H1 (cell line): ENCODE results near the gene LTBP4. TPM values are rescaled to one million over a fixed set of nuclear protein-coding genes. Genes with fewer than 3 reads are reported as not detected.

ENCODE experiments used
- CTCF ChIA-PET: fragments of 300-600 bp; sonication (Branson Sonifier 250); formaldehyde crosslinking; loops from one replicate; lab custom pipeline; 2021; ENCODE audit not compliant: partially characterized antibody; lab: Charles Lee
- POLR2A ChIA-PET: fragments of 300-600 bp; sonication (Branson Sonifier 250); formaldehyde crosslinking; loops from one replicate; lab custom pipeline; 2021; ENCODE audit warnings: inconsistent platforms; ENCODE audit not compliant: partially characterized antibody; lab: Charles Lee
- DNase-seq, 2 experiments: peaks; one replicate each; pipeline versions ENCODE4 v3.0.0 to v3.0.0-alpha.2; 2010 to 2022; ENCODE audit warnings: low spot score in 2 of 2, low read depth in 1 of 2, mixed read lengths in 1 of 2
- FAIRE-seq: peaks from 2 replicates; lab custom pipeline; 2011; peaks lifted over from hg19 to GRCh38; lab: Jason Lieb, UNC
- H2AFZ ChIP-seq: 2 replicates; pipeline ENCODE4 v1.8.1; 2012; ENCODE audit warnings: low read length, inconsistent platforms
- H2AK5ac ChIP-seq: 2 replicates; pipeline ENCODE4 v1.6.1; 2013; ENCODE audit warnings: low read depth, low read length
- H2BK120ac ChIP-seq: replicated peaks from 2 replicates; pipeline ENCODE3; 2013; ENCODE audit warnings: low read depth, low read length, inconsistent platforms
- H2BK12ac ChIP-seq: 2 replicates; pipeline ENCODE4 v1.6.1; 2013; ENCODE audit warnings: low read depth, low read length
- H2BK15ac ChIP-seq: 2 replicates; pipeline ENCODE4 v1.6.1; 2013; ENCODE audit warnings: low read length
- H2BK20ac ChIP-seq: 2 replicates; pipeline ENCODE4 v1.6.1; 2013; ENCODE audit warnings: low read length
- H2BK5ac ChIP-seq: 2 replicates; pipeline ENCODE4 v1.6.1; 2013; ENCODE audit warnings: low read depth, low read length
- H3K14ac ChIP-seq: 2 replicates; pipeline ENCODE4 v1.6.1; 2013; ENCODE audit warnings: inconsistent platforms; ENCODE audit not compliant: insufficient read length
- H3K18ac ChIP-seq: 2 replicates; pipeline ENCODE4 v1.6.1; 2013; ENCODE audit warnings: low read length; ENCODE audit errors: extremely low read depth
- H3K23ac ChIP-seq: 2 replicates; pipeline ENCODE4 v1.6.1; 2013; ENCODE audit warnings: inconsistent platforms; ENCODE audit not compliant: insufficient read length
- H3K23me2 ChIP-seq: 2 replicates; pipeline ENCODE4 v1.6.1; 2013; ENCODE audit warnings: low read depth, low read length
- H3K27ac ChIP-seq: 2 replicates; pipeline ENCODE4 v1.6.1; 2011; ENCODE audit warnings: low read depth, low read length, inconsistent platforms
- H3K27me3 ChIP-seq, 4 experiments: replicated peaks in 1 of 4; 1 replicate in 1 of 4; 2 replicates in 3 of 4; pipeline versions ENCODE4 v1.6.1 to v1.8.1; 2011 to 2013; ENCODE audit warnings: low read length in 3 of 4, mild to moderate bottlenecking in 3 of 4, inconsistent platforms in 2 of 4, mixed read lengths in 2 of 4, moderate library complexity in 1 of 4; ENCODE audit not compliant: control insufficient read depth in 3 of 4, insufficient read depth in 3 of 4; ENCODE audit errors: extremely low read depth in 1 of 4
- H3K36me3 ChIP-seq, 4 experiments: 2 replicates each; pipeline versions ENCODE4 v1.6.1 to v1.8.1; 2011 to 2013; ENCODE audit warnings: mild to moderate bottlenecking in 4 of 4, low read length in 3 of 4, moderate library complexity in 2 of 4, control low read depth in 1 of 4, inconsistent platforms in 1 of 4; ENCODE audit not compliant: insufficient read depth in 4 of 4, control insufficient read depth in 2 of 4
- H3K4ac ChIP-seq: replicated peaks from 2 replicates; pipeline ENCODE3; 2013; ENCODE audit warnings: low read length, low read depth, mixed read lengths, inconsistent platforms; ENCODE audit not compliant: insufficient read length
- H3K4me1 ChIP-seq, 4 experiments: replicated peaks in 1 of 4; 1 replicate in 1 of 4; 2 replicates in 3 of 4; pipeline versions ENCODE4 v1.6.1 to v1.8.1; 2011 to 2013; ENCODE audit warnings: low read length in 3 of 4, inconsistent platforms in 2 of 4, mixed read lengths in 1 of 4; ENCODE audit not compliant: insufficient read depth in 4 of 4, control insufficient read depth in 3 of 4
- H3K4me2 ChIP-seq, 2 experiments: 2 replicates each; pipeline versions ENCODE4 v1.6.1 to v1.8.1; 2011 to 2013; ENCODE audit warnings: low read depth in 2 of 2, low read length in 2 of 2, control low read depth in 1 of 2, inconsistent platforms in 1 of 2, mild to moderate bottlenecking in 1 of 2; ENCODE audit not compliant: insufficient read depth in 1 of 2
- H3K4me3 ChIP-seq, 4 experiments: fragments of 200-600, 300-600 bp in 1 of 4; sonication (generic), shearing (Covaris generic), sonication (Bioruptor Twin) in 1 of 4; 2 replicates each; pipeline versions ENCODE4 v1.5.1 to v1.8.1; 2011 to 2016; ENCODE audit warnings: low read length in 4 of 4, low read depth in 3 of 4, control low read depth in 2 of 4, inconsistent platforms in 2 of 4, mild to moderate bottlenecking in 2 of 4, mixed read lengths in 1 of 4, moderate library complexity in 1 of 4; ENCODE audit not compliant: insufficient read depth in 2 of 4; ENCODE audit errors: extremely low read depth in 1 of 4
- H3K56ac ChIP-seq: replicated peaks from 2 replicates; pipeline ENCODE3; 2013; ENCODE audit warnings: low read depth, mild to moderate bottlenecking, mixed read lengths, low read length, inconsistent platforms; ENCODE audit not compliant: insufficient read length
- H3K79me1 ChIP-seq: 2 replicates; pipeline ENCODE4 v1.6.1; 2013; ENCODE audit warnings: low read depth, low read length, control low read depth
- H3K79me2 ChIP-seq, 2 experiments: 2 replicates each; pipeline versions ENCODE4 v1.6.1 to v1.8.1; 2012 to 2013; ENCODE audit warnings: low read length in 2 of 2, mild to moderate bottlenecking in 2 of 2, inconsistent platforms in 1 of 2; ENCODE audit not compliant: insufficient read depth in 2 of 2, control insufficient read depth in 1 of 2
- H3K9ac ChIP-seq, 4 experiments: replicated peaks in 1 of 4; 1 replicate in 1 of 4; 2 replicates in 3 of 4; pipeline versions ENCODE4 v1.6.1 to v1.8.1; 2011 to 2013; ENCODE audit warnings: low read depth in 3 of 4, low read length in 3 of 4, control low read depth in 2 of 4, mild to moderate bottlenecking in 2 of 4, moderate library complexity in 2 of 4, inconsistent platforms in 1 of 4; ENCODE audit errors: extremely low read depth in 1 of 4
- H3K9me3 ChIP-seq, 2 experiments: 2 replicates each; pipeline versions ENCODE4 v1.6.1 to v1.8.1; 2012 to 2013; ENCODE audit warnings: mild to moderate bottlenecking in 2 of 2, moderate library complexity in 2 of 2, control low read depth in 1 of 2, inconsistent platforms in 1 of 2, low read depth in 1 of 2, low read length in 1 of 2, mixed read lengths in 1 of 2; ENCODE audit not compliant: insufficient read depth in 2 of 2
- H4K20me1 ChIP-seq, 2 experiments: replicated peaks in 1 of 2; 2 replicates each; pipeline versions ENCODE3 to v1.8.1; 2011 to 2013; ENCODE audit warnings: inconsistent platforms in 2 of 2, low read length in 2 of 2, mild to moderate bottlenecking in 1 of 2; ENCODE audit not compliant: insufficient read depth in 2 of 2, control insufficient read depth in 1 of 2
- H4K5ac ChIP-seq: 2 replicates; pipeline ENCODE4 v1.6.1; 2013; ENCODE audit warnings: low read length, low read depth, mixed read lengths, inconsistent platforms; ENCODE audit not compliant: insufficient read length
- H4K8ac ChIP-seq: 2 replicates; pipeline ENCODE4 v1.8.0; 2013; ENCODE audit warnings: mild to moderate bottlenecking, moderate library complexity, low read length, inconsistent platforms; ENCODE audit not compliant: insufficient read depth; ENCODE audit errors: extremely low read depth
- H4K91ac ChIP-seq: replicated peaks from 2 replicates; pipeline ENCODE3; 2013; ENCODE audit warnings: low read length, mixed read lengths, inconsistent platforms; ENCODE audit not compliant: insufficient read length
- CEBPB ChIP-seq: IDR thresholded peaks from 2 replicates; pipeline ENCODE4 v1.6.1; 2012; ENCODE audit warnings: low read depth, low read length
- CHD2 ChIP-seq: IDR thresholded peaks from 2 replicates; pipeline ENCODE4 v1.6.1; 2012; ENCODE audit warnings: low read length, improper control_type of control experiment
- CREB1 ChIP-seq: IDR thresholded peaks from 2 replicates; pipeline ENCODE4 v1.6.1; 2012; ENCODE audit warnings: inconsistent platforms
- CTBP2 ChIP-seq: IDR thresholded peaks from 2 replicates; pipeline ENCODE4 v1.7.0; 2011; ENCODE audit warnings: borderline replicate concordance, mild to moderate bottlenecking, moderate library complexity, mixed read lengths, low read length; ENCODE audit not compliant: insufficient read depth, insufficient read length
- GABPA ChIP-seq: IDR thresholded peaks from 2 replicates; pipeline ENCODE4 v1.6.1; 2011; ENCODE audit warnings: mild to moderate bottlenecking, low read length, moderate library complexity, borderline replicate concordance; ENCODE audit not compliant: insufficient read depth
- HDAC6 ChIP-seq: IDR thresholded peaks from one replicate; pipeline ENCODE4 v1.7.1; 2012; ENCODE audit warnings: low read depth, mild to moderate bottlenecking, inconsistent platforms, low read length, moderate library complexity
- JUN ChIP-seq: IDR thresholded peaks from 2 replicates; pipeline ENCODE4 v1.6.1; 2011; ENCODE audit warnings: low read depth, mild to moderate bottlenecking, improper control_type of control experiment, low read length
- KDM5A ChIP-seq: fragments of 200-600 bp; IDR thresholded peaks from 2 replicates; pipeline ENCODE4 v1.7.1; 2012; ENCODE audit warnings: mild to moderate bottlenecking, low read length, inconsistent platforms, mixed read lengths
- NRF1 ChIP-seq: IDR thresholded peaks from 2 replicates; pipeline ENCODE4 v1.6.1; 2011; ENCODE audit warnings: mild to moderate bottlenecking, low read depth, low read length, improper control_type of control experiment
- POLR2AphosphoS5 ChIP-seq: IDR thresholded peaks from 2 replicates; pipeline ENCODE4 v1.6.1; 2011; ENCODE audit warnings: low read depth, low read length
- RFX5 ChIP-seq: IDR thresholded peaks from 2 replicates; pipeline ENCODE4 v1.6.1; 2011; ENCODE audit warnings: low read depth, low read length, improper control_type of control experiment, borderline replicate concordance
- SAP30 ChIP-seq: fragments of 300-600 bp; sonication (generic); IDR thresholded peaks from 2 replicates; pipeline ENCODE4 v1.7.1; 2012; ENCODE audit warnings: low read length, moderate library complexity, mild to moderate bottlenecking, inconsistent platforms; ENCODE audit not compliant: insufficient read depth, insufficient replicate concordance
- SP2 ChIP-seq: IDR thresholded peaks from 2 replicates; pipeline ENCODE4 v1.6.1; 2012; ENCODE audit warnings: mild to moderate bottlenecking, low read length, inconsistent platforms
- SUZ12 ChIP-seq: fragments of 200-600 bp; sonication (generic); IDR thresholded peaks from 2 replicates; pipeline ENCODE4 v1.6.1; 2012; ENCODE audit warnings: mild to moderate bottlenecking, inconsistent platforms, low read length, moderate library complexity, mixed read lengths
- TCF12 ChIP-seq: IDR thresholded peaks from 2 replicates; pipeline ENCODE4 v1.6.1; 2011; ENCODE audit warnings: low read depth, mild to moderate bottlenecking, low read length
- WGBS, 2 experiments: shearing (Covaris generic) in 1 of 2; methylation state at CpG; one replicate each; pipeline versions ENCODE4 v1.1.6 to v1.1.7; 2013 to 2015; ENCODE audit warnings: low lambda C conversion rate in 2 of 2, mixed read lengths in 2 of 2, inconsistent platforms in 1 of 2, low coverage in 1 of 2, missing lambda C conversion rate in 1 of 2; ENCODE audit not compliant: insufficient replicate concordance in 2 of 2, insufficient coverage in 1 of 2, insufficient read length in 1 of 2; ENCODE audit errors: extremely low coverage in 1 of 2, missing lambda C conversion rate in 1 of 2; 5-methylcytosine and 5-hydroxymethylcytosine counted together
- polyA plus RNA-seq, 7 experiments: library from polyadenylated mRNA; depleted of rRNA in 3 of 7; stranded (reverse) in 5 of 7; unstranded in 2 of 7; fragments of >200 nt in 5 of 7; fragments of 200-250 nt in 2 of 7; gene quantifications; 1 replicate in 5 of 7; 2 replicates in 1 of 7; 4 replicates in 1 of 7; pipeline versions ENCODE4 v1.2.1 to v1.2.3, GENCODE V29; 2011 to 2013; ENCODE audit warnings: missing spikeins in 2 of 7, mixed read lengths in 2 of 7
- total RNA-seq: library from RNA; stranded (reverse); fragmentation: NEBNext Ultra II Directional; extraction: Animal tissue kit (Norgen Biotek cat#: 25700); gene quantifications from 2 replicates; pipeline ENCODE4 v1.2.1, GENCODE V29; 2021

The LTBP4 gene
- total and polyA plus RNA-seq, 2 of the 8 experiments (the other 6 are each of a cell fraction or from before 2014, with no cell fraction given): 54.5 to 77.1 TPM

GRCh38 chr19:40668991-40669614, 67.9 kb downstream of the LTBP4 start:
- POLR2A ChIA-PET: no interaction called here
- Histone ChIP-seq H4K8ac (no peak overlapping the region), H4K5ac (no peak overlapping the region), H2BK20ac (no peak overlapping the region), H3K4ac (no peak overlapping the region), H3K36me3 (peaks cover 5 to 51% (median 24%) of the 10 kb centered on the region in 4 experiments; a peak in 7 of 8 replicates), H2BK15ac (no peak overlapping the region), H3K4me2 (no peak overlapping the region), H3K27me3 (no peaks in the 10 kb centered on the region; a peak in 1 of 7 replicates), H4K20me1 (peaks cover 0 to 10% of the 10 kb centered on the region in 2 experiments), H3K4me1 (no peaks in the 10 kb centered on the region; a peak in 1 of 7 replicates), H4K91ac (no peak overlapping the region), H3K79me2 (no peaks in the 10 kb centered on the region), H3K23me2 (peaks cover 2% of the 10 kb centered on the region; the same call in 1 of the 2 replicates), H3K79me1 (no peaks in the 10 kb centered on the region; the same call in 1 of the 2 replicates), H3K4me3 (no peak overlapping the region), H3K23ac (no peak overlapping the region), H3K56ac (no peak overlapping the region), H2BK120ac (no peak overlapping the region), H3K14ac (no peak overlapping the region), H3K27ac (no peak overlapping the region), H2BK12ac (no peak overlapping the region), H2BK5ac (no peak overlapping the region), H2AK5ac (no peak overlapping the region), H3K9me3 (no peaks in the 10 kb centered on the region), H3K9ac (no peak overlapping the region), H2AFZ (no peak overlapping the region), H3K18ac (no peak overlapping the region)
- 84% methylated on average over 7 of the region's 7 CpGs; no CpG with 5 or more reads in 1 of the 2 experiments for WGBS, 2 experiments
- no peak for DNase-seq
- CTCF ChIA-PET: no interaction called here
- no peak for FAIRE-seq
- TF ChIP-seq JUN (no peak), SAP30 (no peak), KDM5A (no peak), HDAC6 (no peak), GABPA (no peak), CTBP2 (no peak), TCF12 (no peak), CHD2 (no peak), POLR2AphosphoS5 (no peak), CREB1 (no peak), SP2 (no peak), CEBPB (no peak), NRF1 (no peak), RFX5 (no peak), SUZ12 (no peak)
